Trophoblast cell (in vitro differentiated cells and primary cell): ENCODE results near the gene SUSD2.
"Not testable (repeated sequence)": the region's sequence is repeated elsewhere in the genome, so short reads cannot be mapped to it uniquely, and the experiment has no call there.

Experiments used
- DNase-seq, 2 donors: peaks; one replicate each; pipeline ENCODE4 v3.0.0-alpha.2; 2016
- H2AFZ ChIP-seq: 2 replicates; pipeline ENCODE4 v1.6.1; 2013; ENCODE audit warnings: low read length, moderate library complexity, mild to moderate bottlenecking; ENCODE audit not compliant: insufficient read depth, poor library complexity
- H2AK5ac ChIP-seq: 2 replicates; pipeline ENCODE4 v1.6.1; 2013; ENCODE audit warnings: mild to moderate bottlenecking, low read length
- H2BK120ac ChIP-seq: 2 replicates; pipeline ENCODE4 v1.6.1; 2013; ENCODE audit warnings: low read length, mild to moderate bottlenecking, moderate library complexity; ENCODE audit not compliant: insufficient read depth, poor library complexity
- H2BK12ac ChIP-seq: 2 replicates; pipeline ENCODE4 v1.6.1; 2013; ENCODE audit warnings: mild to moderate bottlenecking, low read length, moderate library complexity
- H2BK5ac ChIP-seq: 2 replicates; pipeline ENCODE4 v1.6.1; 2013; ENCODE audit warnings: low read length, low read depth, moderate library complexity, mild to moderate bottlenecking; ENCODE audit not compliant: poor library complexity
- H3K14ac ChIP-seq: 2 replicates; pipeline ENCODE4 v1.6.1; 2013; ENCODE audit warnings: mild to moderate bottlenecking, low read length
- H3K18ac ChIP-seq: 2 replicates; pipeline ENCODE4 v1.6.1; 2013; ENCODE audit warnings: mild to moderate bottlenecking, low read length
- H3K23ac ChIP-seq: 2 replicates; pipeline ENCODE4 v1.6.1; 2013; ENCODE audit warnings: low read length
- H3K27ac ChIP-seq: 2 replicates; pipeline ENCODE4 v1.5.1; 2013; ENCODE audit warnings: low read depth, mild to moderate bottlenecking, inconsistent platforms, low read length, moderate library complexity
- H3K27me3 ChIP-seq: 2 replicates; pipeline ENCODE4 v1.6.1; 2013; ENCODE audit warnings: inconsistent platforms, mild to moderate bottlenecking, low read length, moderate library complexity; ENCODE audit not compliant: insufficient read depth
- H3K36me3 ChIP-seq, 2 experiments: 1 replicate in 1 of 2; 2 replicates in 1 of 2; pipeline ENCODE4 v1.6.1; 2013; ENCODE audit warnings: low read length in 2 of 2, mild to moderate bottlenecking in 2 of 2, moderate library complexity in 1 of 2; ENCODE audit not compliant: insufficient read depth in 2 of 2, control insufficient read depth in 1 of 2
- H3K4ac ChIP-seq: 2 replicates; pipeline ENCODE4 v1.6.1; 2013; ENCODE audit warnings: low read depth, mild to moderate bottlenecking, low read length, moderate library complexity
- H3K4me1 ChIP-seq, 2 experiments: 1 replicate in 1 of 2; 2 replicates in 1 of 2; pipeline ENCODE4 v1.6.1; 2013; ENCODE audit warnings: low read length in 2 of 2, mild to moderate bottlenecking in 2 of 2, moderate library complexity in 1 of 2; ENCODE audit not compliant: insufficient read depth in 2 of 2, control insufficient read depth in 1 of 2
- H3K4me2 ChIP-seq: 2 replicates; pipeline ENCODE4 v1.6.1; 2013; ENCODE audit warnings: inconsistent platforms, mild to moderate bottlenecking, low read length, moderate library complexity
- H3K4me3 ChIP-seq: 2 replicates; pipeline ENCODE4 v1.5.1; 2013; ENCODE audit warnings: mild to moderate bottlenecking, low read depth, low read length, inconsistent platforms
- H3K79me1 ChIP-seq: one replicate; pipeline ENCODE4 v1.6.1; 2013; ENCODE audit warnings: low read length
- H3K79me2 ChIP-seq: 2 replicates; pipeline ENCODE4 v1.6.1; 2013; ENCODE audit warnings: low read length, mild to moderate bottlenecking; ENCODE audit not compliant: control insufficient read depth, insufficient read depth, poor library complexity
- H3K9ac ChIP-seq: 2 replicates; pipeline ENCODE4 v1.6.1; 2013; ENCODE audit warnings: mild to moderate bottlenecking, low read length
- H3K9me3 ChIP-seq: 2 replicates; pipeline ENCODE4 v1.6.1; 2013; ENCODE audit warnings: low read depth, mild to moderate bottlenecking, control low read depth, inconsistent platforms, low read length; ENCODE audit not compliant: insufficient read depth
- H4K12ac ChIP-seq: 2 replicates; pipeline ENCODE4 v1.6.1; 2013; ENCODE audit warnings: low read depth, mild to moderate bottlenecking, low read length, moderate library complexity
- H4K8ac ChIP-seq: 2 replicates; pipeline ENCODE4 v1.6.1; 2013; ENCODE audit warnings: low read depth, mild to moderate bottlenecking, low read length, moderate library complexity
- H4K91ac ChIP-seq: one replicate; pipeline ENCODE4 v1.6.1; 2013; ENCODE audit warnings: low read depth, mild to moderate bottlenecking, low read length, moderate library complexity
- WGBS: extraction: QIAGEN DNeasy Blood & Tissue Kit; methylation state at CpG from one replicate; pipeline ENCODE4 v1.1.7; 2013; ENCODE audit warnings: missing lambda C conversion rate; ENCODE audit not compliant: insufficient read length, insufficient coverage; ENCODE audit errors: extremely low coverage; 5-methylcytosine and 5-hydroxymethylcytosine counted together

The SUSD2 gene

GRCh38 chr22:24233816-24234215 is 52.5 kb downstream of the SUSD2 start:
- no peak overlapping the region for H3K14ac ChIP-seq
- peaks cover 2% of the 10 kb centered on the region for H3K9me3 ChIP-seq
- no peak overlapping the region for H2AK5ac ChIP-seq
- no peak overlapping the region for H3K9ac ChIP-seq
- H3K4ac ChIP-seq: no peak overlapping the region
- H4K12ac ChIP-seq: no peak overlapping the region
- H2AFZ ChIP-seq: no peak overlapping the region
- no peak overlapping the region for H2BK12ac ChIP-seq
- H3K27me3 ChIP-seq: no peaks in the 10 kb centered on the region
- no peaks in the 10 kb centered on the region for H3K79me1 ChIP-seq
- no peak overlapping the region for H2BK5ac ChIP-seq
- H4K8ac ChIP-seq: no peak overlapping the region
- no CpG with 5 or more reads among the region's 14 CpGs for WGBS
- H2BK120ac ChIP-seq: no peak overlapping the region
- H3K23ac ChIP-seq: no peak overlapping the region
- no peaks in the 10 kb centered on the region for H3K79me2 ChIP-seq
- H3K18ac ChIP-seq: no peak overlapping the region
- no peak overlapping the region for H3K4me3 ChIP-seq
- H3K4me2 ChIP-seq: no peak overlapping the region
- no peaks in the 10 kb centered on the region for H3K36me3 ChIP-seq
- peaks cover 7 to 11% of the 10 kb centered on the region in 2 experiments for H3K4me1 ChIP-seq
- DNase-seq: no peak
- no peak overlapping the region for H4K91ac ChIP-seq
- H3K27ac ChIP-seq: no peak overlapping the region

DNA sequence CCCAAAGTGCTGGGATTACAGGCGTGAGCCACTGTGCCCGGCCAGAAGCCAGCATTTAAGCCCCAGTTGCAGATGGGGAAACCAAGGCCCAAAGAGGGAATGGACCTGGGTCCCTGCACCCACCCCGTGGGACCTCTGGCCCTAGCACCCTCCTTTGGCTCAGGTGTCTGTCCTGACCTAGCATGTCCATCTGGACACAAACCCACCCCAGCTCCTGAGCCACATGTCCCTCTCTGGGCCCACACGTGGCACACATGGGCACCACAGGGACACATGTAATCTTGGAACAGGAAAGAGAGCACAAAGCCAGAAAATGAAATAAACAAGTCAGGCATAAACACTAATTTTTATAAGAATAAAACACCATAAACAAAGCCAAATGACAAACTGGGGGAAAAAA is 54.0 kb downstream of the SUSD2 start:
- Histone ChIP-seq H2BK5ac (no peak overlapping the region), H2AK5ac (no peak overlapping the region), H4K8ac (no peak overlapping the region), H2BK120ac (no peak overlapping the region), H2AFZ (no peak overlapping the region), H3K4ac (no peak overlapping the region), H3K79me2 (no peaks in the 10 kb centered on the region), H3K27ac (no peak overlapping the region), H3K36me3 (no peaks in the 10 kb centered on the region), H3K9me3 (peaks cover 2% of the 10 kb centered on the region), H2BK12ac (no peak overlapping the region), H3K9ac (no peak overlapping the region), H3K4me3 (no peak overlapping the region), H3K23ac (no peak overlapping the region), H3K18ac (no peak overlapping the region), H3K4me2 (no peak overlapping the region), H3K79me1 (no peaks in the 10 kb centered on the region), H3K14ac (no peak overlapping the region), H3K4me1 (peaks cover 7 to 11% of the 10 kb centered on the region in 2 experiments), H3K27me3 (no peaks in the 10 kb centered on the region), H4K12ac (no peak overlapping the region), H4K91ac (no peak overlapping the region)
- DNase-seq: no peak
- no CpG with 5 or more reads among the region's 4 CpGs for WGBS

- H2BK120ac ChIP-seq: no peak overlapping the region
- no peak overlapping the region for H3K9ac ChIP-seq
- WGBS: no CpG with 5 or more reads among the region's 4 CpGs
- no peak for DNase-seq
- H4K12ac ChIP-seq: no peak overlapping the region
- H3K9me3 ChIP-seq: peaks cover under 1% of the 10 kb centered on the region
- no peak overlapping the region for H3K27ac ChIP-seq
- H2AK5ac ChIP-seq: no peak overlapping the region
- no peaks in the 10 kb centered on the region for H3K79me2 ChIP-seq
- no peak overlapping the region for H3K4ac ChIP-seq
- H4K8ac ChIP-seq: no peak overlapping the region
- H4K91ac ChIP-seq: no peak overlapping the region
- H3K4me1 ChIP-seq: peaks cover 0 to 3% of the 10 kb centered on the region in 2 experiments
- no peak overlapping the region for H3K14ac ChIP-seq
- H3K18ac ChIP-seq: no peak overlapping the region
- H3K36me3 ChIP-seq: no peaks in the 10 kb centered on the region
- H3K4me2 ChIP-seq: no peak overlapping the region
- H3K27me3 ChIP-seq: no peaks in the 10 kb centered on the region
- H2BK12ac ChIP-seq: no peak overlapping the region
- no peaks in the 10 kb centered on the region for H3K79me1 ChIP-seq
- H3K4me3 ChIP-seq: no peak overlapping the region
- H2AFZ ChIP-seq: no peak overlapping the region
- H3K23ac ChIP-seq: no peak overlapping the region
- H2BK5ac ChIP-seq: no peak overlapping the region
These were observed 55.4 kb downstream of the SUSD2 start for GRCh38 chr22:24236656-24237055.

DNA sequence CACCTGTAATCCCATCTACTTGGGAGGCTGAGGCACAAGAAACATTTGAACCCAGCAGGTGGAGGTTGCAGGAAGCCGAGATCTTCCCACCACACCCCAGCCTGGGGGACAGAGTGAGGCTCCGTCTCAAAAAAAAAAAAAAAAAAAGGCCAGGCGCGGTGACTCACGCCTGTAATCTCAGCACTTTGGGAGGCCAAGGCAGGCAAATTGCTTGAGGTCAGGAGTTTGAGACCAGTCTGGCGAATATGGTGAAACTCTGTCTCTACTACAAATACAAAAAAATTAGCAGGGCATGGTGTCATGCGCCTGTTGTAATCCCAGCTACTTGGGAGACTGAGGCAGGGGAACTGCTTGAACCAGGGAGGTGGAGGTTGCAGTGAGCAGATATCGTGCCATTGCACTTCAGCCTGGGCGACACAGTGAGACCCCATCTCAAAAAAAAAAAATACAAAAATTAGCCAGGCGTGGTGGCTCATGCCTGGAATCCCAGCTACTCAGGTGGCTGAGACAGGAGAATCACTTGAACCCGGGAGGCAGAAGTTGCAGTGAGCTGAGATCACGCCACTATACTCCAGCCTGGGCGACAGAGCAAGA is 56.9 kb downstream of the SUSD2 start:
- not testable (repeated sequence) for H3K23ac ChIP-seq, H3K9ac ChIP-seq, H2AFZ ChIP-seq, H3K4me3 ChIP-seq, H3K79me2 ChIP-seq, H2BK5ac ChIP-seq, H3K14ac ChIP-seq, H2BK12ac ChIP-seq, H4K91ac ChIP-seq, H3K4me2 ChIP-seq, H3K79me1 ChIP-seq, H4K12ac ChIP-seq, H4K8ac ChIP-seq, H3K36me3 ChIP-seq, H3K27me3 ChIP-seq, H2BK120ac ChIP-seq, H3K9me3 ChIP-seq, H3K4ac ChIP-seq, H2AK5ac ChIP-seq, H3K27ac ChIP-seq, H3K18ac ChIP-seq
- H3K4me1 ChIP-seq: peaks cover 9 to 11% of the 10 kb centered on the region in 2 experiments
- DNase-seq: peak; percentile 51 to 72
- WGBS: no CpG with 5 or more reads among the region's 13 CpGs
